Lower leg skin (tissue), 4 donors: Measurements from ENCODE around the gene IL1RAPL1. TPM values are rescaled to one million over a fixed set of nuclear protein-coding genes. Genes with fewer than 3 reads are reported as not detected.

Experiments
- DNase-seq, 2 donors: peaks; one replicate each; pipeline ENCODE4 v3.0.0-alpha.2; 2019; ENCODE audit warnings: low spot score in 2 of 2
- H3K4me3 ChIP-seq: fragments of 200-600 bp; sonication (generic); 2 replicates; pipeline ENCODE4 v1.5.1; 2017; ENCODE audit warnings: mild to moderate bottlenecking, low read depth; ENCODE audit not compliant: poor library complexity, severe bottlenecking
- POLR2A ChIP-seq, 2 donors: fragments of 450-650 bp; IDR thresholded peaks; one replicate each; pipeline ENCODE4 v1.6.1; 2016 to 2017; ENCODE audit warnings: antibody characterized with exemption in 2 of 2, mild to moderate bottlenecking in 1 of 2, moderate library complexity in 1 of 2
- WGBS, 2 donors: methylation state at CpG; one replicate each; pipeline ENCODE4 v1.1.5; 2018; 5-methylcytosine and 5-hydroxymethylcytosine counted together
- intact Hi-C: fragments of 100-400 bp; cut with DNase I; formaldehyde crosslinking; loops from one replicate; pipeline ENCODE4 v1.15.0; 2023; ENCODE audit warnings: low total_unique reads
- total RNA-seq, 4 donors: library from RNA; depleted of rRNA; stranded (reverse); fragments of >200 nt; gene quantifications; one replicate each; pipeline ENCODE4 v1.1.0, GENCODE V29; 2016
- TF ChIP-seq, protein P1 (sequence below), 3 donors: fragments of 450-650 bp; IDR thresholded peaks; one replicate each; pipeline ENCODE4 v1.5.1; 2016; ENCODE audit warnings: antibody characterized with exemption in 3 of 3, mild to moderate bottlenecking in 3 of 3, moderate library complexity in 2 of 3

The IL1RAPL1 gene
- total RNA-seq, 4 donors from 2014 or later: 0.07 to 1.8 (median 0.10) TPM; not detected in 1

DNA sequence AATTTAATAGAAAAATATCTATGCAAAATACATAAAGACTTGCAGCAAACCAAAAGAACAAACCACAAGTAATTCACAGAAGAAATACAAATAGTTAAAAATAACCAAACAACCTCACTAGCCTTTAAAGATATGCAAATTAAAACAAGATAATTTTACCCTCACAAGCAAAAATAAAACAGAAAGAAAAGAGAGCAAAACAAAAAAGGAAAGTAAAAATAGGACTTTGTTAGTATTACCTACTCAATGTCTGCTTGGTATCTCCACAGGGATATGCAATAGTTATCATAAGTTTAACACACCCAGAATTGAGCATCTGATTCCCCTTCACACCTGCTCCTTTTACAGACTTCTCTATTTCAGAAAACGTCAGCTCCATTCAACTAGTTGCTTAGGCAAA is 890.6 kb downstream of the IL1RAPL1 start:
- WGBS, 2 donors: 24 to 38% methylated on average over 1 of the region's 1 CpG
- H3K4me3 ChIP-seq: no peak overlapping the region
- TF ChIP-seq, protein P1, sequence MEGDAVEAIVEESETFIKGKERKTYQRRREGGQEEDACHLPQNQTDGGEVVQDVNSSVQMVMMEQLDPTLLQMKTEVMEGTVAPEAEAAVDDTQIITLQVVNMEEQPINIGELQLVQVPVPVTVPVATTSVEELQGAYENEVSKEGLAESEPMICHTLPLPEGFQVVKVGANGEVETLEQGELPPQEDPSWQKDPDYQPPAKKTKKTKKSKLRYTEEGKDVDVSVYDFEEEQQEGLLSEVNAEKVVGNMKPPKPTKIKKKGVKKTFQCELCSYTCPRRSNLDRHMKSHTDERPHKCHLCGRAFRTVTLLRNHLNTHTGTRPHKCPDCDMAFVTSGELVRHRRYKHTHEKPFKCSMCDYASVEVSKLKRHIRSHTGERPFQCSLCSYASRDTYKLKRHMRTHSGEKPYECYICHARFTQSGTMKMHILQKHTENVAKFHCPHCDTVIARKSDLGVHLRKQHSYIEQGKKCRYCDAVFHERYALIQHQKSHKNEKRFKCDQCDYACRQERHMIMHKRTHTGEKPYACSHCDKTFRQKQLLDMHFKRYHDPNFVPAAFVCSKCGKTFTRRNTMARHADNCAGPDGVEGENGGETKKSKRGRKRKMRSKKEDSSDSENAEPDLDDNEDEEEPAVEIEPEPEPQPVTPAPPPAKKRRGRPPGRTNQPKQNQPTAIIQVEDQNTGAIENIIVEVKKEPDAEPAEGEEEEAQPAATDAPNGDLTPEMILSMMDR (IDR thresholded peaks at IDR 0.05): no peak
- TF ChIP-seq POLR2A (IDR thresholded peaks at IDR 0.05): no peak
- intact Hi-C loops: no loop called here
- no peak for DNase-seq

- no peak overlapping the region for H3K4me3 ChIP-seq
- WGBS, 2 donors: 50 to 56% methylated on average over 10 of the region's 10 CpGs
- intact Hi-C loops: no loop called here
- DNase-seq: no peak
- TF ChIP-seq POLR2A (IDR thresholded peaks at IDR 0.05): no peak
- TF ChIP-seq, protein P1 (IDR thresholded peaks at IDR 0.05): no peak
Measured at GRCh38 chrX:29478336-29479069, 891.3 kb downstream of the IL1RAPL1 start.

GRCh38 chrX:29487214-29487613 is 900.0 kb downstream of the IL1RAPL1 start:
- intact Hi-C loops: no loop called here
- 82 to 83% methylated on average over 2 of the region's 2 CpGs for WGBS, 2 donors
- DNase-seq: no peak
- TF ChIP-seq, protein P1 (IDR thresholded peaks at IDR 0.05): no peak
- TF ChIP-seq POLR2A (IDR thresholded peaks at IDR 0.05): no peak
- no peak overlapping the region for H3K4me3 ChIP-seq

- TF ChIP-seq POLR2A (IDR thresholded peaks at IDR 0.05): no peak
- TF ChIP-seq, protein P1 (IDR thresholded peaks at IDR 0.05): no peak
- no peak for DNase-seq
- WGBS, 2 donors: 48 to 68% methylated on average over 1 of the region's 1 CpG
- intact Hi-C loops: no loop called here
- no peak overlapping the region for H3K4me3 ChIP-seq
Measured at GRCh38 chrX:29487714-29488113, 900.5 kb downstream of the IL1RAPL1 start.

DNA sequence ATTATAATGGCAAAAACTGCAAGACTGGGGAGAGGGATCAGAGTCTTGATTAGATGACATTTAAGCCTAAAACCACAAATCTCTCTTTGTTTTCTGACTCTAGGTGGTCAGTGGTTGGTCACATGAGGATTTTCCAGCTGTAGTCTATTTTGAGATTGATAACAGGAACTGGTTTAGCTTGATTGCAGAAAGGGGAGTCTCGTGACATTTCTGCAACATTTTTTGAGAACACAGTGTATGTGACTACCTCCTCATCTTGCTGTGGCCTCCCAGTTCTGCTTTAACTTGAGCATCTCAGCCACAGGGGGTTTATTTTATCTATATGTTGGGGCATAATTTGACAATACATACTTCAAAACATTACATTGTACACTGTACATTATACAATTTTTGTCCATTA is 901.7 kb downstream of the IL1RAPL1 start:
- 30 to 64% methylated on average over 1 of the region's 1 CpG for WGBS, 2 donors
- intact Hi-C loops: no loop called here
- peak in 1 of 2 donors; percentile 16 for DNase-seq
- H3K4me3 ChIP-seq: no peak overlapping the region
- TF ChIP-seq, protein P1 (IDR thresholded peaks at IDR 0.05): no peak
- no peak for TF ChIP-seq POLR2A (IDR thresholded peaks at IDR 0.05)

- H3K4me3 ChIP-seq: no peak overlapping the region
- 69 to 75% methylated on average over 2 of the region's 2 CpGs for WGBS, 2 donors
- intact Hi-C loops: no loop called here
- DNase-seq: no peak
- TF ChIP-seq POLR2A (IDR thresholded peaks at IDR 0.05): no peak
- TF ChIP-seq, protein P1 (IDR thresholded peaks at IDR 0.05): no peak
Measured at GRCh38 chrX:29490606-29491005, 903.4 kb downstream of the IL1RAPL1 start.
